ENCODE measurements around the gene ANKRD24.

DNA sequence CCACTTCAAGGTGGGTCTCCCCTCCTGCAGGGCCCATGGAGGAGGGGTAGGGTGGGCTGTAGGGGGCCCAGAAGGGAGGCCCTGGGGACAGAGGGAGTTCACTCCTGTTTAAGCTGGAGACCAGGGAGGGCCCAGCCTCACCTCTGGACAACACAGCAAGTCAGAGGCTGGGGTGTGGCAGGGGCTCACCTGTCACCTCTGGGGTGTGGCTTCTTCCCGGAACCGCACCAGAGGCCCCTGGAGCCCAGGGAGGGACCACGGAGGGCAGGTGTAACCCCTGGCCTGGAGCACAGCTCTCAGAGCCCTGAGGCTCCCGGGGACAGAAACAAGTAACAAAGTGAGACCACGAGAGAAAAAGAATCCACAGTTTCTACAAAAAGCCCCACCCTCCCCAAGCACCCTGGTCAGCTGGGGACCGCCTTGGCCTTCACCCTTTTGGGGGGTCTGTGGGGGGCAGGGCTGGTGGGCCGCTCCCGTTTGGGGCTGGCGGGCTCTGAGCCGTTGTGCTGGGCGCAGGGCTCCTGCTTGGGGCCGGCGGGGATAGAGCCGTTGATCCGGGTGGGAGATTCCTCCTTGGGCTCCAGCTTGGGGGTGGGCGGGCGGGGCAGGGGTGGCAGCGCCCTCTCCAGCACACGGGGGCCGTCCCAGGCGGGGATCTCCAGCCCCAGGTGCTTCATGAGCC lies 8.1 kb upstream of the ANKRD24 start:
- TF ChIP-seq CTCF (tag by site-specific recombination; IDR thresholded peaks at IDR 0.05) (no peak), ZNF837 (tag by site-specific recombination; IDR thresholded peaks at IDR 0.05) (no peak), SP2 (tag by site-specific recombination; IDR thresholded peaks at IDR 0.05) (no peak), ZNF660 (tag by site-specific recombination; IDR thresholded peaks at IDR 0.05) (no peak), TSHZ1 (tag by site-specific recombination; IDR thresholded peaks at IDR 0.05; ENCODE audit: borderline replicate concordance) (no peak), ZNF521 (tag by site-specific recombination; IDR thresholded peaks at IDR 0.05) (no peak), ZNF596 (tag by site-specific recombination; IDR thresholded peaks at IDR 0.05) (no peak)
- TF ChIP-seq, protein P1, sequence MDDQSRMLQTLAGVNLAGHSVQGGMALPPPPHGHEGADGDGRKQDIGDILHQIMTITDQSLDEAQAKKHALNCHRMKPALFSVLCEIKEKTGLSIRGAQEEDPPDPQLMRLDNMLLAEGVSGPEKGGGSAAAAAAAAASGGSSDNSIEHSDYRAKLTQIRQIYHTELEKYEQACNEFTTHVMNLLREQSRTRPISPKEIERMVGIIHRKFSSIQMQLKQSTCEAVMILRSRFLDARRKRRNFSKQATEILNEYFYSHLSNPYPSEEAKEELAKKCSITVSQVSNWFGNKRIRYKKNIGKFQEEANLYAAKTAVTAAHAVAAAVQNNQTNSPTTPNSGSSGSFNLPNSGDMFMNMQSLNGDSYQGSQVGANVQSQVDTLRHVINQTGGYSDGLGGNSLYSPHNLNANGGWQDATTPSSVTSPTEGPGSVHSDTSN (CRISPR knock-in tag; IDR thresholded peaks at IDR 0.05) = no peak
- TF ChIP-seq, protein P2, sequence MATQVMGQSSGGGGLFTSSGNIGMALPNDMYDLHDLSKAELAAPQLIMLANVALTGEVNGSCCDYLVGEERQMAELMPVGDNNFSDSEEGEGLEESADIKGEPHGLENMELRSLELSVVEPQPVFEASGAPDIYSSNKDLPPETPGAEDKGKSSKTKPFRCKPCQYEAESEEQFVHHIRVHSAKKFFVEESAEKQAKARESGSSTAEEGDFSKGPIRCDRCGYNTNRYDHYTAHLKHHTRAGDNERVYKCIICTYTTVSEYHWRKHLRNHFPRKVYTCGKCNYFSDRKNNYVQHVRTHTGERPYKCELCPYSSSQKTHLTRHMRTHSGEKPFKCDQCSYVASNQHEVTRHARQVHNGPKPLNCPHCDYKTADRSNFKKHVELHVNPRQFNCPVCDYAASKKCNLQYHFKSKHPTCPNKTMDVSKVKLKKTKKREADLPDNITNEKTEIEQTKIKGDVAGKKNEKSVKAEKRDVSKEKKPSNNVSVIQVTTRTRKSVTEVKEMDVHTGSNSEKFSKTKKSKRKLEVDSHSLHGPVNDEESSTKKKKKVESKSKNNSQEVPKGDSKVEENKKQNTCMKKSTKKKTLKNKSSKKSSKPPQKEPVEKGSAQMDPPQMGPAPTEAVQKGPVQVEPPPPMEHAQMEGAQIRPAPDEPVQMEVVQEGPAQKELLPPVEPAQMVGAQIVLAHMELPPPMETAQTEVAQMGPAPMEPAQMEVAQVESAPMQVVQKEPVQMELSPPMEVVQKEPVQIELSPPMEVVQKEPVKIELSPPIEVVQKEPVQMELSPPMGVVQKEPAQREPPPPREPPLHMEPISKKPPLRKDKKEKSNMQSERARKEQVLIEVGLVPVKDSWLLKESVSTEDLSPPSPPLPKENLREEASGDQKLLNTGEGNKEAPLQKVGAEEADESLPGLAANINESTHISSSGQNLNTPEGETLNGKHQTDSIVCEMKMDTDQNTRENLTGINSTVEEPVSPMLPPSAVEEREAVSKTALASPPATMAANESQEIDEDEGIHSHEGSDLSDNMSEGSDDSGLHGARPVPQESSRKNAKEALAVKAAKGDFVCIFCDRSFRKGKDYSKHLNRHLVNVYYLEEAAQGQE (tag by site-specific recombination; IDR thresholded peaks at IDR 0.05) = no peak
